GM19023 (cell line): ENCODE results near the gene KDM1A.

ENCODE experiments used
- ATAC-seq: cut with Tn5 transposase; IDR thresholded peaks from one replicate; pipeline ENCODE4 v1.9.1; 2021; ENCODE audit warnings: mild to moderate bottlenecking, moderate library complexity; ENCODE audit not compliant: unreplicated experiment

The KDM1A gene

GRCh38 chr1:23103001-23103889 is 84.0 kb downstream of the KDM1A start:
- no peak for ATAC-seq

DNA sequence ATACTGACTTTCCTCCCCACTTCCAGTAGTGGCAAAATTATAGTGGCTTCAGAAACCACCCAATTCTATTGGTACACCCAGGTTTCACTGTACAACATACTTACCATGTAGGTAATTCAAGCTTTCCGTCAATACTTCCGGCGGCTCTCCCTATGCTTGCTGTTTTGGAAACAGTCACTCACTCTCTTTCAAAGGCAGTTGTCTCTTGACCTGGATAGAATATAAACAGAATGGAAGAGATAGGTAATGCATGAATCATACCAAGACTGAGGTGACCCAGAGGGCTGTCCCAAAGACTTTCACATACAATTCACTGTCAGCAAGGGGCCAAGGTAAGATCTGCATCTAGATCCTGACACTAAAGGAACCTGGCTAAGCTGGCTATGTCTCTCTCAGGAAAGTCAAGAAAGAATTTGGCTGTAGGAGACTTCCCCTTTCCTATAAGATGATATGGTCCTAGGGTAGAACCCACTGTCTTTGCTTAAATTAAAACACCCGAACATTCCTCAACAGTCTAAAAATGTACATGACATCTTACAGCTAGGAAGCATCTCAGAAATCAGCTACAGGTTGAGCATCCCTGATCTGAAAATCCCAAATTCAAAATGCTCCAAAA is 89.8 kb downstream of the KDM1A start:
- no peak for ATAC-seq

DNA sequence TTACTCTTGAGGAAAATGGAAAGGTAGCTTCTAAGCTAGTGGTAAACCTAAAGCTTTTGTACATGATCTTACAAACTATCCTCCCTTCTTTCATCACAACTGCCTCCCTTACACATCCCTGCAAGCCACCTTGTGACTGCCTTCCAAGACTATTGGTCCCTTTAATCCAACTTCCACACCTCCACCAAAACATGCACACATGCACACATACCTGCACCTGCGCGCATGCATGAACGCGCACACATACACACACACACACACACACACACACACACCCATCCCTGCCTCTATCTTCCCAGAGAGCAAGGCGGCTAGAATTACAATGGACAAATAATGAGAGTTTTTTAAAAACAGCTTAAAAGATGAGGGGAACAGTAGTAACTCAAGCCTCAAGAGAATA is 91.1 kb downstream of the KDM1A start:
- no peak for ATAC-seq

GRCh38 chr1:23111600-23112535 is 92.6 kb downstream of the KDM1A start:
- no peak for ATAC-seq

GRCh38 chr1:23114424-23115079 is 95.3 kb downstream of the KDM1A start:
- ATAC-seq, result no peak

DNA sequence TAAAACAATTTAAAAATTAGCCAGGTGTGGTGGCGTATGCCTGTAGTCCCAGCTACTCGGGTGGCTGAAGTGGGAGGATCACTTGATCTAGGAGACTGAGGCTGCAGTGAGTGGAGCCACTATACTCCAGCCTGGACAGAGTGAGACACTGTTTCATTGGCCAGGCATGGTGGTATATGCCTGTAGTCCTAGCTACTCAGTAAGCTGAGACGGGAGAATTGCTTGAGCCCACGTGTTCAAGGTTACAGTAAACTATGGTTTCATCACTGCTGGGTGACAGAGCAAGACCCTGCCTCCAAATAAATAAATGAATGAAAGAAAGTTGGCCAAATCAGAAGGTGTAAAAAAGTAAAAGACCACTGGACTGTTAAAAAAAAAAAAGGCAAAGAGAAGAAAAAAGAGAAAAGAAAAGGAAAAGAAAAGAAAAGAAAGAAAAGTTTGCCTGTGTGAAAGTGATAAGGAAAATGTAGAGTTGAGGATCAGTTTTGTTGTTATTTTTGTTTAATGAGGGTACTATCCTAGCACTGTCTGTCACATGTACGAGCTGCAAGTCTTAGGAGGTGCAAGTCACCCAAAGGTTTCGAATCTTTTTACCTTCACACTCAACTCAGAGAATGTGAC is 97.1 kb downstream of the KDM1A start:
- ATAC-seq, result no peak

DNA sequence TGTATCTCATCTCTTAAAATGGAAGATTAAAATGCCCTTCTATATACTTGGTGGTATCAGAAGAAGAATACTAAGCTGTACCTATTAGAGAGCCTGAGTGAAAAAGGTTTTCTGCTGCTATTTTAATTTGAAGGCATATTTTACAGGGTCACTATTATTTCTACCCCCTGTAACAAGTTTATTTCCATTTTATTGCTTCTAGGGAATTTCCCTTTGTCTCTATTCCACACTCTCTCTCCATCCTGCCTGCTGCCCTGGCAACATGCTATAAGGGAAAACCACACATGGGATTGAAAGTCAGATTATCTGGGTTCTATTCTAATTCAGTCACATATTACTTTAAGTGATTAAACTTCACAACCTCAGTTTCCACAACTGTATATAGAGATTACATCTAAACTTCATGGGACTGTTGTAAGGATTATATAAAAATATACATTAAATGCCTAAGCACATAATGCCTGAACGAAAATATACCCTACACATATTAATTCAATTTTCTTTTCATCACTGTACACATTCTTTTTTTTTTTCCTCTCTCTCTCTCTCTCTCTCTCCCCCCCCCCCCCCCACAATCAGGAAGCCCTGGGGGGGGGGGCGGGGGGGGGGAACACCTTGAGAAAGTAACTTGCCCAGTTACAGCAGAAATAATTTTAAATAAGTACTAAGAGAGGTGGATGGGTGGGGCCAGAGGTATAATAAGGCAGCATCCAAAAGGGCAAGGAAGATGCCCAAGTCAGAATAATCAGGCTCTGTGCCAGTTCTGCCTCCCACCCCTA is 97.8 kb downstream of the KDM1A start:
- no peak for ATAC-seq

- no peak for ATAC-seq
Measured at GRCh38 chr1:23118407-23118806, 99.1 kb downstream of the KDM1A start.

GRCh38 chr1:23118957-23119792 is 99.9 kb downstream of the KDM1A start:
- no peak for ATAC-seq

GRCh38 chr1:23120383-23120782 is 101.1 kb downstream of the KDM1A start:
- no peak for ATAC-seq

DNA sequence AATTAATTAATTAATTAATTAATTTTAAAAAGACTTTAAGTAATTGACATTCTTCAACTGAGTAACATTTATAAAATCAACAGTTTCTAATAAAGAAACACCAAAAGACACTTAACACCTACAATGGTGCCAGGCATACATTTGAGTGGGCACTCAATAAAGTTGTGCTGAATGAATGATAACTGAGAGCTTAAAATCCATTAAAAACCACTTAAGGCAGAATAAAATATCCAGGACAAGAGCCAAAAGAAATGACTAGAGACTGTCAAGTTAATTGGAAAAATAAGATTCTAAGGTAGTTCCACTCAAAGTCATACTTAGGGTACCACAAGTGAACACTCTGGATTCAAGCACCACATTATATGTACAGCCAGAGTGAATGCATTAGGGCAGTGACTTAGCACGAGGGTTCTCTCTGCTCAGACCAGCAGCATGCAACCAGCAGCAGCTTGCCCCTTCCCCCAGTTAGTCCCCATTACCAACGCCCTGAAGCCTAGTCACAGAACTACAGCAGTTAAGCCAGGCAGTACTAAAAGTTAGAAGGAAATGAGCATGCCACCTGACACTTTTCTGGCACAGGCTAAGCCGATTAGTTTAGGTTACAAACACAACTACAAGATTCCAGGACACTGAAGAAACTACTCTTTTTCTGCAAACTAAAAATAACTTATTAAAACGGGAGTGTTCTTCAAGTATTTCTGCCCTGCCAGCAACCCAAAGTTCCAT is 102.9 kb downstream of the KDM1A start:
- no peak for ATAC-seq

DNA sequence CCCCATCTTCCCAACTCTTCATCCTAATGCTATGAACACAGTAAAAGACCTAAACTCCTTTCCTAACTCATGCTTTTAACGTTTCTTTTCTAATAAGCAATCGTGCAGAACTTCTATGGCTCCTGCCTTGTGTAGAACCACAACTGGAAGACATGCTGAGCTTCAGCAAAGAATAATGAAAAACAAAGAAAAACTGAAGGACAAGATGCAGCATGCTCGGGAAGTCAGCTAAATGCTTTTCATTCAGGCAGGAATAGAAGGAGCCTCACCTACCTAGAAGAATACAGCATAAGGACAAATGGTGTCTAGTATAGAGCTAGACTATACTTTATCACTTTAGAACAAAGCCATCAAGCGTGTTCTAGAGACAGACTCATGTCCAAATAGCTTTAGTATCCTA is 103.5 kb downstream of the KDM1A start:
- no peak for ATAC-seq

DNA sequence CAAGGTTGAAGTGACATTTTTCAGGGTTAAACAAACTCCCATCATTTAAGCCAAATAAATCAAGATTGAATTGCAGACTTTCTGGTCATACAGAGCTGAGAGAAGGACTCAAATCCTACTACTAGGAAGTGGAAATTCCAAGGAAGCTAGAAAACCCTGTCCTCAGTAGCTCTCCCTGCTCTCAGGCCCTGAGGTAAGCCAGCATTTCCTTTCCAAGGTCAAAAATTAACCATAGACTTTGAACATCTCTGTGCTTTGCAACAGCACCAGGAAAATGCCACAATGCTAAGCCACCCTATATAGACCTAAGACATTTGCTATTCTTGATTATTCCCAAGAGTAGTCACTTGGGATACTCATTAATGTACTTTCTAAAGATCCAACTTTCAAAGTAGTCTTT is 104.3 kb downstream of the KDM1A start:
- ATAC-seq, result no peak

DNA sequence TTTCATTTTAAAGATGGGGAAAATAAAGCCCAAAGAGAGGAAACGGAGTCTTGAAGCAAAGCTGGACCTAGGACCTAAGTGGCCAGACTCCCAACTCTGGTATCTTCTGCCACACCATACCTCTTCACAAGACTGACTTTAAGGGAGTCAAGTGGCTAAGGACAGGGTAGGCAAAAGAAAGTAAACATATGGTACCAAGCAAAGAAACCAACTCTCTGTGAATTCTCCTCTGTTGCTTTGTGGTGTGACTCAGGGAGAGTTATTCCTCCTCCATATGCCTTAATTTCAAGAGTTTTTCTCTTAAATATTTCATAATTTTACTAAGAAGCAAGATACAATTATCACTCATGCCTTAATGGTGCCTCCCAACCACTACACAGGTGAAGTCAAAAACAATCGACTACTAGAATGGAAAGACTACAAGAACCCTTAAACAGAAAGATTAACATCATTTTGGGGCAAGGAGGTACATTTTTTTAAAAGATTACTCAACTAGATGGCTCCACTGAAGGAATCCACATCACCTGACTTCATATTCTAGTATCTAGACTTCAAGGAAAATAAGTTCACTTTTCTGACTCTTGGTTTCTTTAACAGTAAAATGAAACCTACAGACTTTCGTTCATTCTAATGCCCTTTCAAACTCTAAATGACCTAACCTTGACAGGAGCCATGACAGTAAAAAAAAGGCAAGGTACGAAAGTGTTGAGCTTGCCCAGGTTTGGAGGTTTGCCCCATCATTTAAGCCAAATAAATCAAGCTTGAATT is 105.2 kb downstream of the KDM1A start:
- no peak for ATAC-seq

DNA sequence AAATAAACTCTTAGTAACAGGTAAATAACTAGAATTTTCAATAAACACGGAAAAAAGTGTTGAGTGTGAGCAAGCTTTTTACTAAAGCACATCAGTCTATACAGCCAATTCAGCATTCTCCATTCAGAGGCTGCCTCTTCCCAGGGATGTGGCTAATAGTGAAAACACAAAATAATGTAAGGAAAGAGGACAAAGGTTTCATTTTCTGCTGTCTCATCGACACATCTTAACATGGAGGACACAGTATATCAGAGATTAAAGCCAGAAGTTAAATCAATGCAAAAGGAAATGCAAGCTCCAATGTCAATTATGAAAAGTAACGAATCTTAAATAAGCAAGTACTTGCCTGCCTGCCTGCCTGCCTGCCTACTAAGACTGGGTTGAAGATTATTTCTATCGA is 106.2 kb downstream of the KDM1A start:
- no peak for ATAC-seq

- no peak for ATAC-seq
Measured at GRCh38 chr1:23126200-23126599, 106.9 kb downstream of the KDM1A start.

DNA sequence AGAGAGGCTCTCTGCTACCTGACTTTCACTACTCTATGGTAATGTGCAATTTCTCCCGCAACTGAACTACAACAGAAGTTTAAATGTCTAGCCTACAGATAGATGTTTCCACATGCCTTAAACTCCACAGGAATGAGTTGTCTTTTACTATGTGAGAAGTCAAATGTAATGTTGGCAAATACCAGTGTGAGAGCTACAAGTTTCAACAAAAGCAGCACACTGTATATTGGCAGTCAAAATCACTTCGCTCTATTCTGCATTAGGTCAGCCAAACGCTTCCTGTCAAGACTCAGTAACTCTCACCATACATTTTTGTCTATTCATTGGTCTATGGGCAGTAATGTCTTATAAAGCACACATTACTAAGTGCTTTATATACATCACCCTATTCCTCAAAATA is 107.5 kb downstream of the KDM1A start:
- no peak for ATAC-seq
